ENCODE measurements around the gene ITGB2.
"Not testable (repeated sequence)": the region's sequence is repeated elsewhere in the genome, so short reads cannot be mapped to it uniquely, and the experiment has no call there.

Gene ITGB2

GRCh38 chr21:44881198-44881872, 39.4 kb downstream of the ITGB2 start:
- no peak for FAIRE-seq

- FAIRE-seq: no peak
Measured at GRCh38 chr21:44880405-44881197, 40.1 kb downstream of the ITGB2 start.

GRCh38 chr21:44879238-44879637, 41.5 kb downstream of the ITGB2 start:
- not testable (repeated sequence) for FAIRE-seq

GRCh38 chr21:44878053-44878982, 42.4 kb downstream of the ITGB2 start:
- FAIRE-seq: no peak

- no peak for FAIRE-seq
Measured at GRCh38 chr21:44876849-44877575, 43.7 kb downstream of the ITGB2 start.

- FAIRE-seq: no peak
Measured at GRCh38 chr21:44875316-44875700, 45.4 kb downstream of the ITGB2 start.

- no peak for FAIRE-seq
Measured at GRCh38 chr21:44874497-44875315, 46.0 kb downstream of the ITGB2 start.

GRCh38 chr21:44874240-44874496, 46.5 kb downstream of the ITGB2 start:
- FAIRE-seq: no peak

- no peak for FAIRE-seq
Measured at GRCh38 chr21:44873356-44874239, 47.1 kb downstream of the ITGB2 start, which contains the start of gene PTTG1IP. Gene PTTG1IP (minus strand): TSS chr21:44873690. CDS start chr21:44873616, 74 bp downstream.

- no peak for FAIRE-seq
Measured at GRCh38 chr21:44872649-44873355, 47.9 kb downstream of the ITGB2 start.

- FAIRE-seq: no peak
Measured at GRCh38 chr21:44872323-44872648, 48.4 kb downstream of the ITGB2 start.

GRCh38 chr21:44871576-44872269, 49.0 kb downstream of the ITGB2 start:
- no peak for FAIRE-seq

- FAIRE-seq: no peak
Measured at GRCh38 chr21:44870748-44871495, 49.8 kb downstream of the ITGB2 start.

- FAIRE-seq: no peak
Measured at GRCh38 chr21:44869781-44870747, 50.6 kb downstream of the ITGB2 start.

- FAIRE-seq: no peak
Measured at GRCh38 chr21:44868707-44869106, 52.0 kb downstream of the ITGB2 start.

- FAIRE-seq: no peak
Measured at GRCh38 chr21:44867999-44868700, 52.5 kb downstream of the ITGB2 start.

- FAIRE-seq: no peak
Measured at GRCh38 chr21:44867464-44867863, 53.2 kb downstream of the ITGB2 start.

All from colon (tissue), 2 donors.